Stimulated activated CD8-positive, alpha-beta memory T cell treated with anti-CD3 and anti-CD28 coated beads, Interleukin-4, amount 100 ng/mL, for 48 hours (primary cell): ENCODE results near the gene ATP8A1.
"Not testable (repeated sequence)": the region's sequence is repeated elsewhere in the genome, so short reads cannot be mapped to it uniquely, and the experiment has no call there.

Experiments
- DNase-seq: peaks from one replicate; pipeline ENCODE4 v3.0.0-alpha.2; 2020

The ATP8A1 gene

GRCh38 chr4:42497142-42497910 lies 159.6 kb downstream of the ATP8A1 start:
- no peak for DNase-seq

GRCh38 chr4:42492962-42493361 lies 163.9 kb downstream of the ATP8A1 start:
- DNase-seq: no peak

- DNase-seq: no peak
Measured at GRCh38 chr4:42490015-42490414, 166.9 kb downstream of the ATP8A1 start.

GRCh38 chr4:42489095-42489494 lies 167.8 kb downstream of the ATP8A1 start:
- no peak for DNase-seq

GRCh38 chr4:42488554-42488953 lies 168.4 kb downstream of the ATP8A1 start:
- no peak for DNase-seq

- no peak for DNase-seq
Measured at GRCh38 chr4:42488114-42488513, 168.8 kb downstream of the ATP8A1 start.

- no peak for DNase-seq
Measured at GRCh38 chr4:42487230-42487629, 169.7 kb downstream of the ATP8A1 start.

GRCh38 chr4:42486156-42486555 lies 170.7 kb downstream of the ATP8A1 start:
- DNase-seq: not testable (repeated sequence)

GRCh38 chr4:42484630-42485029 lies 172.3 kb downstream of the ATP8A1 start:
- no peak for DNase-seq

- DNase-seq: no peak
Measured at GRCh38 chr4:42483426-42484379, 173.2 kb downstream of the ATP8A1 start.

- no peak for DNase-seq
Measured at GRCh38 chr4:42482516-42483327, 174.2 kb downstream of the ATP8A1 start.

GRCh38 chr4:42480717-42481116 lies 176.2 kb downstream of the ATP8A1 start:
- no peak for DNase-seq

- DNase-seq: no peak
Measured at GRCh38 chr4:42480281-42480680, 176.6 kb downstream of the ATP8A1 start.

- no peak for DNase-seq
Measured at GRCh38 chr4:42478946-42479345, 178.0 kb downstream of the ATP8A1 start.

- DNase-seq: no peak
Measured at GRCh38 chr4:42478509-42478908, 178.4 kb downstream of the ATP8A1 start.

- no peak for DNase-seq
Measured at GRCh38 chr4:42474406-42474805, 182.5 kb downstream of the ATP8A1 start.

- DNase-seq: no peak
Measured at GRCh38 chr4:42473071-42473684, 183.7 kb downstream of the ATP8A1 start.

- no peak for DNase-seq
Measured at GRCh38 chr4:42471896-42472295, 185.0 kb downstream of the ATP8A1 start.

GRCh38 chr4:42470023-42470422 lies 186.9 kb downstream of the ATP8A1 start:
- no peak for DNase-seq

GRCh38 chr4:42467777-42468176 lies 189.1 kb downstream of the ATP8A1 start:
- DNase-seq: not testable (repeated sequence)

- DNase-seq: no peak
Measured at GRCh38 chr4:42466273-42466844, 190.5 kb downstream of the ATP8A1 start.

- no peak for DNase-seq
Measured at GRCh38 chr4:42464550-42465094, 192.3 kb downstream of the ATP8A1 start.
